SU-DHL-6 (cell line): ENCODE data around the gene RASD2.

Experiments
- H2AFZ ChIP-seq: fragments of 200-600 bp; sonication (generic); 2 replicates; pipeline ENCODE4 v1.6.1; 2014; ENCODE audit warnings: low read depth, mild to moderate bottlenecking, moderate library complexity, mixed read lengths, antibody characterized with exemption, low read length; ENCODE audit not compliant: severe bottlenecking
- H3F3A ChIP-seq: fragments of 200-600 bp; shearing (Covaris generic); 2 replicates; pipeline ENCODE4 v1.6.0; 2016; ENCODE audit warnings: antibody characterized with exemption, mild to moderate bottlenecking; ENCODE audit not compliant: insufficient read depth
- H3K27ac ChIP-seq: fragments of 200-600 bp; sonication (generic); 2 replicates; pipeline ENCODE4 v1.5.1; 2016; ENCODE audit warnings: low read depth, mild to moderate bottlenecking, low read length, moderate library complexity, mixed read lengths
- H3K27me3 ChIP-seq: fragments of 200-600 bp; sonication (generic), shearing (Covaris generic); 2 replicates; pipeline ENCODE4 v1.6.0; 2014; ENCODE audit warnings: mild to moderate bottlenecking, low read length
- H3K36me3 ChIP-seq: fragments of 200-600 bp; sonication (generic); 2 replicates; pipeline ENCODE4 v1.6.1; 2014; ENCODE audit warnings: mild to moderate bottlenecking, low read length, mixed read lengths
- H3K4me2 ChIP-seq: fragments of 300-600, 200-600 bp; shearing (Covaris generic), sonication (generic); 2 replicates; pipeline ENCODE4 v1.6.0; 2014; ENCODE audit warnings: low read length, low read depth, mild to moderate bottlenecking; ENCODE audit not compliant: poor library complexity, severe bottlenecking
- H3K4me3 ChIP-seq: fragments of 200-600 bp; sonication (generic); 2 replicates; pipeline ENCODE4 v1.5.1; 2014; ENCODE audit warnings: antibody characterized with exemption, low read length, mild to moderate bottlenecking, mixed read lengths; ENCODE audit not compliant: insufficient read depth, poor library complexity, severe bottlenecking
- H3K79me2 ChIP-seq: fragments of 200-600 bp; sonication (generic); 2 replicates; pipeline ENCODE4 v1.6.1; 2014; ENCODE audit warnings: mild to moderate bottlenecking, low read length, moderate library complexity; ENCODE audit not compliant: insufficient read depth
- H3K9ac ChIP-seq: fragments of 200-600 bp; sonication (generic); 2 replicates; pipeline ENCODE4 v1.7.0; 2014; ENCODE audit warnings: mild to moderate bottlenecking, low read length
- H3K9me2 ChIP-seq: fragments of 200-600 bp; sonication (generic); replicated peaks from 2 replicates; pipeline ENCODE4 v1.6.1; 2014; ENCODE audit warnings: low read length; ENCODE audit not compliant: insufficient read depth
- H3K9me3 ChIP-seq: fragments of 200-600 bp; sonication (generic); 2 replicates; pipeline ENCODE4 v1.6.1; 2014; ENCODE audit warnings: low read length, mixed read lengths; ENCODE audit not compliant: insufficient read depth
- H4K20me1 ChIP-seq: fragments of 200-600 bp; sonication (generic); 2 replicates; pipeline ENCODE4 v1.6.1; 2014; ENCODE audit warnings: low read depth, mild to moderate bottlenecking, antibody characterized with exemption, low read length, moderate library complexity, mixed read lengths
- EZH2phosphoT487 ChIP-seq: fragments of 200-600 bp; sonication (generic), shearing (Covaris generic); conservative IDR thresholded peaks from 2 replicates; pipeline ENCODE4 v1.6.1; 2018; ENCODE audit warnings: mild to moderate bottlenecking, antibody characterized with exemption, low read length, moderate library complexity, mixed read lengths
- TF ChIP-seq, protein P1 (sequence below): fragments of 200-600 bp; sonication (generic); IDR thresholded peaks from one replicate; pipeline ENCODE4 v1.5.1; 2017; ENCODE audit warnings: antibody characterized with exemption, mild to moderate bottlenecking, low read length, moderate library complexity; ENCODE audit not compliant: insufficient read depth, poor library complexity, severe bottlenecking

The RASD2 gene

DNA sequence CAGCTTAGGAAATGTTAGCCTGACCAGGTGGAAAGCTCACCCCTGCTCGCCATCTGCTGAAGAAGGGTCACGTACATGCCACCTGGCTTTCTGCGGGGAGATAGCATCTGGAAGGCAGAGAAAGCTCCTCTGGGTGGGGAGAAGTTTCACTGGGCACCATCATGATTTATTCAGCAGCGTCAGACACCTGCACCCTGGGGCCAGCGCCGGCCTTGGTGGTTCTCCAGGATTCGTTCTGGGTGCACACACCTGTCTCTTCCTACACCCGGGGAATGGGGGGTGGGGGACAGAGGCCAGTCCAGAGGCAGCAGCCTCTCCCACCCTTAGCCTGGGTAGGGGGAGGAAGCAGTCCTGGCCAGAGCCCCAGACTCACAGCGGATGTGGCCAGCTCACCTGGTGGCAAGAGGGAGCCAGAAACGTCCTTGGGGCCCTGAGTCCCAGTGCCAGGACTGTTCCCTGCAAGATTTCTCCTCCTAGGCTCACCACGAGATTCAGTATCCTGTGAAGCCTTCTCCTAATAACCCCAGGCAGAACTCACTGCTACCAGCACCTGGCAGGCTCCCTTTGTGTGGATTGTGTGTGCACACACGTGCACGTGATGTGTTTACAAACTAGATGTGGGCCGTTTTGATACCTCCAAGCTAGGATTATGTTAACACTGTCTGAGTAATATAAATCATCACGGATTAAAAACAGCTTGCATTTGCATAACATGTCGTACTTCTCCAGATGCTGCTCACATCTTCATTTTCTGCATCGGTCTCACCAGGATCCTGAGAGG lies 17.3 kb upstream of the RASD2 start:
- TF ChIP-seq EZH2phosphoT487, result no peak
- TF ChIP-seq, protein P1, sequence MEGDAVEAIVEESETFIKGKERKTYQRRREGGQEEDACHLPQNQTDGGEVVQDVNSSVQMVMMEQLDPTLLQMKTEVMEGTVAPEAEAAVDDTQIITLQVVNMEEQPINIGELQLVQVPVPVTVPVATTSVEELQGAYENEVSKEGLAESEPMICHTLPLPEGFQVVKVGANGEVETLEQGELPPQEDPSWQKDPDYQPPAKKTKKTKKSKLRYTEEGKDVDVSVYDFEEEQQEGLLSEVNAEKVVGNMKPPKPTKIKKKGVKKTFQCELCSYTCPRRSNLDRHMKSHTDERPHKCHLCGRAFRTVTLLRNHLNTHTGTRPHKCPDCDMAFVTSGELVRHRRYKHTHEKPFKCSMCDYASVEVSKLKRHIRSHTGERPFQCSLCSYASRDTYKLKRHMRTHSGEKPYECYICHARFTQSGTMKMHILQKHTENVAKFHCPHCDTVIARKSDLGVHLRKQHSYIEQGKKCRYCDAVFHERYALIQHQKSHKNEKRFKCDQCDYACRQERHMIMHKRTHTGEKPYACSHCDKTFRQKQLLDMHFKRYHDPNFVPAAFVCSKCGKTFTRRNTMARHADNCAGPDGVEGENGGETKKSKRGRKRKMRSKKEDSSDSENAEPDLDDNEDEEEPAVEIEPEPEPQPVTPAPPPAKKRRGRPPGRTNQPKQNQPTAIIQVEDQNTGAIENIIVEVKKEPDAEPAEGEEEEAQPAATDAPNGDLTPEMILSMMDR, result no peak
- Histone ChIP-seq H3K27me3 (no peaks in the 10 kb centered on the region), H4K20me1 (no peaks in the 10 kb centered on the region), H3K9me2 (no peaks in the 10 kb centered on the region), H3F3A (no peaks in the 10 kb centered on the region), H3K4me3 (no peak overlapping the region), H3K79me2 (no peaks in the 10 kb centered on the region), H3K9ac (no peak overlapping the region), H3K27ac (no peak overlapping the region), H3K4me2 (no peak overlapping the region), H3K36me3 (no peaks in the 10 kb centered on the region), H2AFZ (no peak overlapping the region), H3K9me3 (no peaks in the 10 kb centered on the region)

DNA sequence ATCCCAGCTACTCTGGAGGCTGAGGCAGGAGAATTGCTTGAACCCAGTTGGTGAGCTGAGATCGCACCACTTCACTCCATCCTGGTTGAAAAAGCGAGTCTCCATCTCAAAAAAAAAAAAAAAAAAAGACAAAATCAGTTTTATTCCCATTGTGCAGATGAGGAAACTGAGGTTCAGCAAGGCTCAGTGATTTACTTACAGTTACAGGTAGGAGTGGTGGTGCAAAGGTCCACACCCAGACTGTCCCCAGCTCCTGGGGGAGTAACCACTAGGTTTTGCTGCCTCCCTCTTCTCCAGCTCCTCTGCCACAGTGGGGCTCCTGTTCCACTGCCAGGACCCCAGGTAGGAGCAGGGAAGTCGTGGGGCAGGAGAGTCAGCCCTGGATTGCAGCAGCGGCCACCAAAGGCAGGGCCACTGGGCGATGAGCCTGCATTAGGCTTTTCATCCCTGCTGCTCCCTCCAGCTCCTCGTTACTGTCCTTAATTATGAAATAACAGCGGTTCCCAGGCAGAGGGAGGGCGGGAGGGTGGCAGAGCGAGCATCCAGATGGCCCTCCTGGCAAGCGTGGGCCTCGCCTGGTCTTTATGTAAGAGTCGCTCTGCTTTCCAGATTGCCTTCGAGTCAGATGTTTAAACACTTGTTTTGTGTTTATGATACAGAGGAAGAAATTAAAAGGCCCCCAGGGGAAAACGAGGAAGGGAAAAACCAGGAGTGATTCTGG lies 15.5 kb upstream of the RASD2 start:
- no peaks in the 10 kb centered on the region for H3K27me3 ChIP-seq
- H3K9ac ChIP-seq, result no peak overlapping the region
- no peaks in the 10 kb centered on the region for H3F3A ChIP-seq
- no peaks in the 10 kb centered on the region for H3K9me3 ChIP-seq
- H3K36me3 ChIP-seq, result no peaks in the 10 kb centered on the region
- no peak overlapping the region for H3K4me3 ChIP-seq
- TF ChIP-seq, protein P1, result no peak
- TF ChIP-seq EZH2phosphoT487, result no peak
- no peak overlapping the region for H3K27ac ChIP-seq
- no peaks in the 10 kb centered on the region for H4K20me1 ChIP-seq
- H3K79me2 ChIP-seq, result no peaks in the 10 kb centered on the region
- no peak overlapping the region for H2AFZ ChIP-seq
- no peaks in the 10 kb centered on the region for H3K9me2 ChIP-seq
- no peak overlapping the region for H3K4me2 ChIP-seq

DNA sequence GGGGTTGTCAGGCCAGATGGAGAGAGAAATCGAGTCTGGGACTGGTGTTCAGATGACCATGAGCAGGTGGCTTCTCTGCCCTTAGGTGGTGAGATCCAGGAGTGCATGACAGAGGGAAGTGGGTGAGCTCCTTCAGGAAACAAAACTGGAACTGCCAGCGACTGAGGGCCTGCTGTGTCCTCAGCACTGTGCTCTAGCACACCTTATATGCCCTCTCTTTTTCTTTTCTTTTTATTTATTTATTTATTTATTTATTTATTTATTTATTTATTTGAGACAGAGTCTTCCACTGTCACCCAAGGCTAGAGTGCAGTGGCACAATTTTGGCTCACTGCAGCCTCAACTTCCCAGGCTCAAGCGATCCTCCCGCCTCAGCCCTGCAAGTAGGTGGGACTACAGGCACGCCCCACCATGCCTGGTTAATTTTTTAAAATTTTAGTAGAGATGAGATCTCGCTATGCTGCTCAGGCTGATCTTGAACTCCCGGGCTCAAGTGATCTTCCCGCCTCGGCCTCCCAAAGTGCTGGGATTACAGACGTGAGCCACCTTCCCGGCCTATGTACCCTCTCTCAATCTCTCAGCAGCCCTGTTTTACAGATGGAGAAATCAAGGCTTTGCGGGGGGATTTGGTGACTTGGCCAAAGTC lies 14.8 kb upstream of the RASD2 start:
- Histone ChIP-seq H3F3A (no peaks in the 10 kb centered on the region), H3K9ac (no peak overlapping the region), H3K9me2 (no peaks in the 10 kb centered on the region), H3K27me3 (no peaks in the 10 kb centered on the region), H3K36me3 (no peaks in the 10 kb centered on the region), H4K20me1 (no peaks in the 10 kb centered on the region), H3K4me2 (no peak overlapping the region), H3K79me2 (no peaks in the 10 kb centered on the region), H2AFZ (no peak overlapping the region), H3K9me3 (no peaks in the 10 kb centered on the region), H3K4me3 (no peak overlapping the region), H3K27ac (no peak overlapping the region)
- TF ChIP-seq, protein P1, result no peak
- TF ChIP-seq EZH2phosphoT487, result no peak
